Measurements from ENCODE around the gene ZNF132. TPM values are rescaled to one million over a fixed set of nuclear protein-coding genes. Genes with fewer than 3 reads are reported as not detected.
A peak's percentile ranks its signal among the peaks of the same experiment; 100 is the strongest.

ZNF132 gene
- total RNA-seq, 1 experiment from 2014 or later = not detected

DNA sequence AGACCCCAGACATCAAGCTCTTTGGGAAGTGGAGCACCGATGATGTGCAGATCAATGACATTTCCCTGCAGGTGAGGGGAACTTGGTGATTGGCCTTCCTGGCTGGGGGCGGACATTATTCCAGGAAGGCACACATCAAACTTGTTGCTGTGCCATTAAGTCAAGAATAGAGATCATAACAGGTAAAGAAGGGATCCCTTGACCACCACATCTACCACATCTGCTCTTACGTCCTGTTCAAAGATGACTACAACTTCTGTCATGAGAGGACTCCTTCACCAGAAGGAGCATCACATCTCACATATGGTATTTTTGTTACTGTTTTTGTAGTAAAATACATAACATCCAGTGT, 51.8 kb downstream of the ZNF132 start:
- RAD21 ChIA-PET (ENCODE audit: low non-redundant PET in 1 of 2, low total read pairs in 2 of 2, uncharacterized antibody in 2 of 2, unreplicated experiment in 2 of 2) = no interaction called here
- no TSS peak for BruUV-seq (replicated peaks)
- Histone ChIP-seq H3K4me2 (ENCODE audit: low read length) (peak overlapping the region; percentile 94), H2AFZ (ENCODE audit: low read depth, low read length, poor library complexity, severe bottlenecking) (no peak overlapping the region), H3K9ac (ENCODE audit: low read length) (peak overlapping the region; percentile 100), H3K9me2 (ENCODE audit: insufficient read depth) (no peaks in the 10 kb centered on the region), H3K79me2 (ENCODE audit: insufficient read depth, low read length) (peaks cover 73% of the 10 kb centered on the region), H3K4me3 (replicated peaks in 1 of 2; ENCODE audit: low read depth in 1 of 2, low read length in 2 of 2) (peak overlapping the region; percentile 62 to 96), H3K36me3 (ENCODE audit: control insufficient read depth in 1 of 2, insufficient read depth in 2 of 2, low read length in 2 of 2) (peaks cover 26 to 53% of the 10 kb centered on the region in 2 experiments; a peak in 3 of 4 replicates), H3K9me3 (ENCODE audit: control insufficient read depth in 1 of 2, insufficient read depth in 1 of 2, low read depth in 1 of 2, low read length in 2 of 2) (no peaks in the 10 kb centered on the region), H3K4me1 (ENCODE audit: control insufficient read depth in 1 of 2, insufficient read depth in 2 of 2, low read length in 2 of 2) (peaks cover 21 to 59% of the 10 kb centered on the region in 2 experiments), H3K27me3 (ENCODE audit: insufficient read depth, low read length) (no peaks in the 10 kb centered on the region), H3K27ac (ENCODE audit: low read depth, low read length) (peak overlapping the region; percentile 97), H4K20me1 (ENCODE audit: insufficient read depth) (peaks cover 36% of the 10 kb centered on the region; the same call in 1 of the 2 replicates)
- no peak for ATAC-seq
- intact Hi-C loops (cut with micrococcal nuclease) = no loop called here
- CTCF ChIA-PET = no interaction called here
- no peak for DNase-seq (ENCODE audit: low read depth, low spot score)
- POLR2A ChIA-PET = interaction anchor here (0.7 kb wide), 1 partner anchor 26 kb away, joined by 3 read pairs; the partner anchor contains the start of gene ZNF497
- no peak for TF ChIP-seq ELF1 (IDR thresholded peaks at IDR 0.05; ENCODE audit: borderline replicate concordance, low read depth)
- TF ChIP-seq SIN3A (IDR thresholded peaks at IDR 0.05; ENCODE audit: low read depth) = no peak
- TF ChIP-seq, protein P1, sequence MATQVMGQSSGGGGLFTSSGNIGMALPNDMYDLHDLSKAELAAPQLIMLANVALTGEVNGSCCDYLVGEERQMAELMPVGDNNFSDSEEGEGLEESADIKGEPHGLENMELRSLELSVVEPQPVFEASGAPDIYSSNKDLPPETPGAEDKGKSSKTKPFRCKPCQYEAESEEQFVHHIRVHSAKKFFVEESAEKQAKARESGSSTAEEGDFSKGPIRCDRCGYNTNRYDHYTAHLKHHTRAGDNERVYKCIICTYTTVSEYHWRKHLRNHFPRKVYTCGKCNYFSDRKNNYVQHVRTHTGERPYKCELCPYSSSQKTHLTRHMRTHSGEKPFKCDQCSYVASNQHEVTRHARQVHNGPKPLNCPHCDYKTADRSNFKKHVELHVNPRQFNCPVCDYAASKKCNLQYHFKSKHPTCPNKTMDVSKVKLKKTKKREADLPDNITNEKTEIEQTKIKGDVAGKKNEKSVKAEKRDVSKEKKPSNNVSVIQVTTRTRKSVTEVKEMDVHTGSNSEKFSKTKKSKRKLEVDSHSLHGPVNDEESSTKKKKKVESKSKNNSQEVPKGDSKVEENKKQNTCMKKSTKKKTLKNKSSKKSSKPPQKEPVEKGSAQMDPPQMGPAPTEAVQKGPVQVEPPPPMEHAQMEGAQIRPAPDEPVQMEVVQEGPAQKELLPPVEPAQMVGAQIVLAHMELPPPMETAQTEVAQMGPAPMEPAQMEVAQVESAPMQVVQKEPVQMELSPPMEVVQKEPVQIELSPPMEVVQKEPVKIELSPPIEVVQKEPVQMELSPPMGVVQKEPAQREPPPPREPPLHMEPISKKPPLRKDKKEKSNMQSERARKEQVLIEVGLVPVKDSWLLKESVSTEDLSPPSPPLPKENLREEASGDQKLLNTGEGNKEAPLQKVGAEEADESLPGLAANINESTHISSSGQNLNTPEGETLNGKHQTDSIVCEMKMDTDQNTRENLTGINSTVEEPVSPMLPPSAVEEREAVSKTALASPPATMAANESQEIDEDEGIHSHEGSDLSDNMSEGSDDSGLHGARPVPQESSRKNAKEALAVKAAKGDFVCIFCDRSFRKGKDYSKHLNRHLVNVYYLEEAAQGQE (IDR thresholded peaks at IDR 0.05; ENCODE audit: low read depth) = no peak
- TF ChIP-seq JUND (IDR thresholded peaks at IDR 0.05) = no peak
- TF ChIP-seq, protein P2, sequence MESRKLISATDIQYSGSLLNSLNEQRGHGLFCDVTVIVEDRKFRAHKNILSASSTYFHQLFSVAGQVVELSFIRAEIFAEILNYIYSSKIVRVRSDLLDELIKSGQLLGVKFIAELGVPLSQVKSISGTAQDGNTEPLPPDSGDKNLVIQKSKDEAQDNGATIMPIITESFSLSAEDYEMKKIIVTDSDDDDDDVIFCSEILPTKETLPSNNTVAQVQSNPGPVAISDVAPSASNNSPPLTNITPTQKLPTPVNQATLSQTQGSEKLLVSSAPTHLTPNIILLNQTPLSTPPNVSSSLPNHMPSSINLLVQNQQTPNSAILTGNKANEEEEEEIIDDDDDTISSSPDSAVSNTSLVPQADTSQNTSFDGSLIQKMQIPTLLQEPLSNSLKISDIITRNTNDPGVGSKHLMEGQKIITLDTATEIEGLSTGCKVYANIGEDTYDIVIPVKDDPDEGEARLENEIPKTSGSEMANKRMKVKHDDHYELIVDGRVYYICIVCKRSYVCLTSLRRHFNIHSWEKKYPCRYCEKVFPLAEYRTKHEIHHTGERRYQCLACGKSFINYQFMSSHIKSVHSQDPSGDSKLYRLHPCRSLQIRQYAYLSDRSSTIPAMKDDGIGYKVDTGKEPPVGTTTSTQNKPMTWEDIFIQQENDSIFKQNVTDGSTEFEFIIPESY (IDR thresholded peaks at IDR 0.05; ENCODE audit: extremely low read depth, insufficient replicate concordance, low read length) = no peak
- no peak for TF ChIP-seq FOSL1 (IDR thresholded peaks at IDR 0.05; ENCODE audit: low read depth)
- TF ChIP-seq EZH2phosphoT487 (IDR thresholded peaks at IDR 0.05; ENCODE audit: borderline replicate concordance) = no peak

All from HCT116 (cell line).